SK-N-MC (cell line): ENCODE data around the gene ARSI.

Experiments used
- DNase-seq: peaks from one replicate; pipeline ENCODE4 v3.0.0-alpha.2; 2011; ENCODE audit warnings: low read depth, low spot score
- H3K27ac ChIP-seq: fragments of 200-600 bp; sonication (generic); 2 replicates; pipeline ENCODE4 v1.5.1; 2016; ENCODE audit warnings: mixed run types
- H3K36me3 ChIP-seq: fragments of 200-600 bp; sonication (generic); 2 replicates; pipeline ENCODE4 v1.6.1; 2017; ENCODE audit warnings: antibody characterized with exemption, low read length, mixed read lengths; ENCODE audit not compliant: insufficient read depth
- H3K4me3 ChIP-seq: fragments of 200-600 bp; sonication (generic); 2 replicates; pipeline ENCODE4 v1.5.1; 2016
- H3K9ac ChIP-seq: fragments of 200-600 bp; sonication (generic); 2 replicates; pipeline ENCODE4 v1.8.0; 2017; ENCODE audit warnings: mixed run types, mixed read lengths; ENCODE audit not compliant: insufficient read length
- H3K9me3 ChIP-seq: fragments of 200-600 bp; sonication (generic); 2 replicates; pipeline ENCODE4 v1.6.1; 2017; ENCODE audit warnings: low read depth, mild to moderate bottlenecking, antibody characterized with exemption, low read length, moderate library complexity, mixed read lengths
- EZH2 ChIP-seq: fragments of 200-600 bp; sonication (generic); IDR thresholded peaks from one replicate; pipeline ENCODE4 v1.6.1; 2017; ENCODE audit warnings: antibody characterized with exemption
- FOXP2 ChIP-seq: optimal IDR thresholded peaks from 2 replicates; pipeline ENCODE3; 2011; ENCODE audit warnings: mild to moderate bottlenecking, moderate library complexity; ENCODE audit not compliant: insufficient read depth; ENCODE audit errors: extremely low read length, control extremely low read depth
- POLR2AphosphoS5 ChIP-seq: IDR thresholded peaks from 2 replicates; pipeline ENCODE4 v1.6.1; 2012; ENCODE audit warnings: mild to moderate bottlenecking, low read depth, low read length, borderline replicate concordance

ARSI gene

DNA sequence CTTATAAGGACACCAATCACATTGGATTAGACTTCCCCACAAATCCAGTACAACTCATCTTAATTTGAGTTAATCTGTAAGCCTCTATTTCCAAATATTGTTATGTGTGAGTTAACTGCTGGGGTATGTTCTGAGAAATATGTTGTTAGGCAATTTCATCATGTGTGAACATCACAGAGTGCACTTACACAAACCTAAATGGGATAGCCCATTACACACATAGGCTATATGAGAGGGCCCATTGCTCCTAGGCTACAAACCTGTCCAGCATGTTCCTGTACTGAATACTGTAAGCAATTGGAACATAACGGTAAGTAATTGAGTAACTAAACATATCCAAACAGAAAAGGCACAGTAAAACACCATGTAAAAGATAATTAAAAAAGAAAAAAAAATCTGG is 19.1 kb upstream of the ARSI start:
- H3K9me3 ChIP-seq = no peaks in the 10 kb centered on the region
- no peak overlapping the region for H3K4me3 ChIP-seq
- DNase-seq = no peak
- no peak overlapping the region for H3K9ac ChIP-seq
- TF ChIP-seq FOXP2 (no peak), POLR2AphosphoS5 (no peak), EZH2 (no peak)
- no peak overlapping the region for H3K27ac ChIP-seq
- H3K36me3 ChIP-seq = no peaks in the 10 kb centered on the region

DNA sequence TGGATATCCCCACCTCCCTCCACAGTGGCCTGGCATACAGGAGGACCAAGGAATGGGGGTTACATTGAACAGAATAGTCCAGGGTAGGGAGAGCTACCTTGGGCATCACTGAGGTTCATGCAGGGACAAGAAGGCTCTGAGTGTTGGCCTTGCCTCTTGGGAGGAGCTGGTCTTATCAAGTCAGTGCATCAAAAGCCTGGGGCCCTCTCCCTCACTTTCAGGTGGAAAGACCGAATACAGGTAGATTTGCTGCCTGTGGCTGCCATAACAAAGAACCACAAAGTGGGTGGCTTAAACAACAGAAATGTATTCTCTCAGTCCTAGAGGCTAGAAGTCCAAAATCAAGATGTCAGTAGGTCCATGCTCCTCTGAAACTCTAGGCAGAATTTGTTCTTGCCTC is 18.5 kb upstream of the ARSI start:
- Histone ChIP-seq H3K9ac (no peak overlapping the region), H3K36me3 (no peaks in the 10 kb centered on the region), H3K4me3 (no peak overlapping the region), H3K27ac (no peak overlapping the region), H3K9me3 (no peaks in the 10 kb centered on the region)
- no peak for DNase-seq
- TF ChIP-seq FOXP2 = no peak
- no peak for TF ChIP-seq EZH2
- no peak for TF ChIP-seq POLR2AphosphoS5

DNA sequence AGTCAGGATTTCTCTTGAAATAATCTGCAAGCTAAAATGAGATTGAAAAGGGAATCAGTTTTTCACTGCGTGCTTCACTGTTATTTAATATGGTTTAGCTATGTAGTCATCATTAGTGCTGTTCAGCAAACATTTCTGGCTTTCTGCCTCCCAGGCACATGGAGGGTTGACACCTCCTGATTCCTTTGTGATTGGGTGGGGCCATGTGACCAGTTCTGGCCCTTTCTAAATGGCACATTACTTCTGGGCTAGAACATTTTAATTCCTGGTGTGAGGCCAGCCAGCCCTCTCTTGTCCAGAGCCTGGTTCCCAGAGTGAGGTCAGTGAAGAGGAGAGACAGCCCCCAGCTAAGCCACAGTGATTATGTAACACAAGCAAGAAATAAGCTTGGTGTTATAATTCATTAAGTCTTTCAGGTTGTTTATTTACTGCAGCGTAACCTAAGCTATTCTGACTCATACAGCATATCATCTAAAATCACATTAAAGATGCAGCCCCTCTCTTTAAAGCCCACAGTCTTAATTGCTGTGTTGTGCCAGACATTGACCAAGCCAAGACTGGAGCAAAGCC is 17.4 kb upstream of the ARSI start:
- no peak for TF ChIP-seq FOXP2
- no peaks in the 10 kb centered on the region for H3K9me3 ChIP-seq
- no peak overlapping the region for H3K4me3 ChIP-seq
- H3K9ac ChIP-seq = no peak overlapping the region
- no peak for DNase-seq
- H3K27ac ChIP-seq = no peak overlapping the region
- H3K36me3 ChIP-seq = no peaks in the 10 kb centered on the region

DNA sequence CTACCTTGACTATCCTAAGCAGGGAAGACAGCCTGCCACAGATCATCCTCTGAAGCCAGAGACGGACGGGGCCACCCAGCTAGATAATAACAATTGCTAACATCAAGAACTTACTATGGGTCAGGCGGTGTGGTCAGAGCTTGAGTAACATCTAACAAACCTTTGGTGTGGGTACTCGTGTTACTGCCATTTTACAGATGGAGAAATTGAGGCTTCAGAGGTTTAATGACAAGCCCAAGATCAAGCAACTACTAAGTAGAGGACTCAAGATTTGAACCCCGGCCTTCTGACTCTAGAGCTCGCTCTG is 16.7 kb upstream of the ARSI start:
- no peak for TF ChIP-seq FOXP2
- TF ChIP-seq POLR2AphosphoS5 = no peak
- no peak for TF ChIP-seq EZH2
- no peak overlapping the region for H3K9ac ChIP-seq
- H3K4me3 ChIP-seq = no peak overlapping the region
- H3K9me3 ChIP-seq = no peaks in the 10 kb centered on the region
- H3K27ac ChIP-seq = no peak overlapping the region
- DNase-seq = no peak
- H3K36me3 ChIP-seq = no peaks in the 10 kb centered on the region

DNA sequence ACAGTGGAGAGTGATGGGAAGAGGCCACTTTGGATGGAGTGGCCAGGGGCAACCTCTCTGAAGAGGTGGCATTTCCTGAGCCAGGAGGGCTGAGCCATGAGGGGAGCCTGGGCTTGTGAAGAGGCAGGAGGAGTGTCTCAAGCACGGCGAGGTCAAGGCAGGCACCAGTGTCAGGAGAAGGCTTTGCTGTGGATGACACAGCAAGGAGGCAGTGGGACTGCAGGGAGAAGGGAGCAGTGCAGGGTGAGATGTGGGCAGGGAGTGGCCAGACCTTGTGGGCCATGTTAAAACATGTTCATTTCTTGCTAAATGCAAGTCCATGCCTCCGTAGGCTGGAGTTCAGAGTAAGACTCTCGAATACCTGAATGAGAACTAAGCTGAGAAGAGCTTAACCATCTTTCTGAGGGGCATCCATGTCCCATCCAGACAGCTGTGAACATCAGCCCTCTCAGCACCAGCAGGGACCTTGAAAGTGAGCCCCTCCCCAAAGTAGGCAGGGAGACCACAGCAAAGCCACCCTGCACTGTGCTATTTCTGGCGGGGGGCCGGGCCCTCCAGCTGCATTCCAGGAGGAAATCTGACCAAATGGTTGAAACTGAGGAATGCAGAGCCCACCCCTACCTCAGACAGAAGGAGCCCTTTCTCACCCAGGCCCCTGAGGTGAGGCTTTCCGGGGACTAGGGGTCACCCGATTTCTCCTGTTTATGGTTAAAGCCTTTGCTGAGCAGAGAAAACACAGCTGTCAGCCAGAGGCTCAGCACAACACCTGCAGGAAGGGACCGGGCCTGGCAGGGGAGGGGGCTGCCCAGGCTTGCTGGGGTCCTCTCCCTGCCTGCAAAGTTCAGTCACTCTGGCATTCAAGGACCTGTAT is 16.1 kb upstream of the ARSI start:
- Histone ChIP-seq H3K9ac (no peak overlapping the region), H3K4me3 (no peak overlapping the region), H3K36me3 (no peaks in the 10 kb centered on the region), H3K27ac (no peak overlapping the region), H3K9me3 (no peaks in the 10 kb centered on the region)
- no peak for DNase-seq
- TF ChIP-seq FOXP2 = no peak
- no peak for TF ChIP-seq POLR2AphosphoS5
- no peak for TF ChIP-seq EZH2

DNA sequence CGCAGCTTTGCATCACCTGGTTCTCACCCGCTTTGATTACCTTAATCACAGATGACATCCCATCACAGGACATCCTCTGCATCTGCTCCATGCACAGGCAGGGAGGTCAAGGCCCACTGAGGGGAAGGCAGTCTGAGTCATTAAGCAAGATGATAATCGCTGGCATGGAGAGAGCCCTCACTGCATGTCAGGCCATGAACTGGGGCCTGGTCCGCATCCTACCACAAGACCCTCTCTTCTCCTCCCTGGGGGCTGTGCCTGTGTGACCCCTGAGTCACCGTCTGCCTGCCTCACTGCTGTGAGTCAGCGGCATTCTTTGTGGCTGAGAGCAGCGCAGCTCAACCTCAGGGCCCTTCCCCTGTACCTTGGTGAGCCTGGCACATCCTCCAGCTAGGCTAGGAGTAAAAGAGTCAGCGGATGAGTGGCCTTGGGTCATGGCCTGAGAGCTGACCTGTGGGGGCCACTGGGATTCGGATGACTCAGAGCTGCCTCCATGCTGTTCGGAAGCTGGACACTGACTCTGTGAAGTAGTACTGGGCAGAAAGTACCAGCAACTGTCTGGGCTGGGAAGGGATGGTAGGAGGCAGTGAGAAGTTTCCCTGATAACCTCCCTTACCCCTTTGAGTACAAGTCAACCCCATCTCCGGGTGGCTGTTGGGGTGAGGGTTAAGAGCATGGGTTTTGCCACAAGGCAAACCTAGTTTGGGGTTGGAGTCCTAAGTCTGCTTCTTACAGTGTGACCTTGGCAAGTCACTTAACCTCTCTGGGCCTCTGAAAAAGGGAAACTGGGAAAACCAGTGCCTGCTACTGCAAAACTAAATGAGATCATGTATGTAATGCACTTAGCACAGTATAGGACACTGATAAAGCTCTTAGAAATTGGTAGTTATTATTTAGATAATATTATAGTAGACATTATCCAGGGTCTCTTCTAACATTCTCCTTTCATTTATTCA is 14.6 kb upstream of the ARSI start:
- Histone ChIP-seq H3K9ac (no peak overlapping the region), H3K9me3 (no peaks in the 10 kb centered on the region), H3K4me3 (no peak overlapping the region), H3K27ac (no peak overlapping the region), H3K36me3 (no peaks in the 10 kb centered on the region)
- TF ChIP-seq EZH2 = no peak
- TF ChIP-seq POLR2AphosphoS5 = no peak
- TF ChIP-seq FOXP2 = no peak
- no peak for DNase-seq

DNA sequence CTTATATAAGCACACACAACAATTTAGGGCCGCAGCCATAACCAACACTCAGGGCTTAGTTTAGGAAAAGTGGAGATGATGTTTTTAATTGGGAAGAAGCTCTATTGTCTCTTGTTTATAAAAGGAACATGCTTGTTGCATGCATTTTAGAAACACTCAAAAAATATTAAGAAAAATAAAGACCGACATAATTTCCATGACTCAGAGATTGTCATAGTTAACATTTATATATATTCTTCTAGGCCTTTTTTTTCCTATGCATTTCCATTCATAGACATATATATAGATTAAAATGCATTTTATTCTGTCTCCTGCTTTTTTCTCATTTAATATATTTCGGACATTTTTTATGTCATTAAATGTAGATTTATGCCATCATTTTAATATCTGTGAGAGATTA is 13.6 kb upstream of the ARSI start:
- Histone ChIP-seq H3K9me3 (no peaks in the 10 kb centered on the region), H3K36me3 (no peaks in the 10 kb centered on the region), H3K9ac (no peak overlapping the region), H3K4me3 (no peak overlapping the region), H3K27ac (no peak overlapping the region)
- TF ChIP-seq FOXP2 = no peak
- TF ChIP-seq POLR2AphosphoS5 = no peak
- TF ChIP-seq EZH2 = no peak
- DNase-seq = no peak

DNA sequence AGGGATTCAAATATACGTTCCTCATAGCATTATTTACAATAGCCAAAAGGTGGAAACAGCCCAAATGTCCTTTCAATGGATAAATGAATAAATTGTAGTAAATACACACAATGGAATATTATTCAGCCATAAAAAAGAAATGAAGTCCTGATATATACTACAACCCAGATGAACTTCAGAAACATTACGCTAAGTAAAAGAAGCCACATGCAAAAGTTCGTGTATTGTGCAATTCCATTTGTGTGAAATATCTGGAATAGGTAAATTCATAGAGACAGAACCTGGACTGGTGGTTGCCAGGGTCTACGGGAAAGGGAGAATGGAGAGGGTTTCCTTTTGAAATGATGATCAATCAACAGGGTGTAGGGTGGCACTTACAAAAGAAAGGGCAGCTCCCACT is 12.5 kb upstream of the ARSI start:
- no peaks in the 10 kb centered on the region for H3K36me3 ChIP-seq
- no peaks in the 10 kb centered on the region for H3K9me3 ChIP-seq
- H3K4me3 ChIP-seq = no peak overlapping the region
- H3K9ac ChIP-seq = no peak overlapping the region
- no peak for DNase-seq
- no peak for TF ChIP-seq POLR2AphosphoS5
- TF ChIP-seq EZH2 = no peak
- TF ChIP-seq FOXP2 = no peak
- H3K27ac ChIP-seq = no peak overlapping the region
